PC-9 (cell line): ENCODE measurements around the gene EYA4. TPM values are rescaled to one million over a fixed set of nuclear protein-coding genes. Genes with fewer than 3 reads are reported as not detected.

Experiments
- BruUV-seq: library from RNA; stranded (reverse); fragments of 400-500 nt; replicated peaks from 2 replicates; lab custom pipeline; 2021; lab: Mats Ljungman, UMichigan
- CTCF ChIA-PET: fragments of 300-600 bp; sonication (Branson Sonifier 250); formaldehyde crosslinking; loops from one replicate; lab custom pipeline; 2022; ENCODE audit warnings: antibody characterized with exemption; lab: Charles Lee
- POLR2A ChIA-PET: fragments of 300-600 bp; sonication (Branson Sonifier 250); formaldehyde crosslinking; loops from one replicate; lab custom pipeline; 2022; ENCODE audit warnings: antibody characterized with exemption; ENCODE audit not compliant: unreplicated experiment; lab: Charles Lee
- DNase-seq, 2 experiments: peaks; one replicate each; pipeline versions ENCODE4 v3.0.0 to v3.0.0-alpha.2; 2015 to 2022; ENCODE audit warnings: mixed read lengths in 1 of 2
- H2AFZ ChIP-seq: fragments of 200-600 bp; sonication (generic); 2 replicates; pipeline ENCODE4 v1.8.1; 2017; ENCODE audit warnings: antibody characterized with exemption
- H3F3A ChIP-seq: fragments of 200-600 bp; sonication (generic); 2 replicates; pipeline ENCODE4 v1.8.1; 2017; ENCODE audit warnings: antibody characterized with exemption, mild to moderate bottlenecking, low read depth; ENCODE audit not compliant: insufficient read depth
- H3K27ac ChIP-seq: fragments of 200-600 bp; sonication (generic); 2 replicates; pipeline ENCODE4 v1.6.1; 2016; ENCODE audit warnings: mixed run types
- H3K27me3 ChIP-seq: fragments of 200-600 bp; sonication (generic); 2 replicates; pipeline ENCODE4 v1.6.1; 2016; ENCODE audit warnings: low read depth, mixed run types; ENCODE audit not compliant: insufficient read depth
- H3K36me3 ChIP-seq: fragments of 200-600 bp; sonication (generic); 2 replicates; pipeline ENCODE4 v1.6.1; 2016; ENCODE audit warnings: low read depth, mixed run types
- H3K4me1 ChIP-seq: fragments of 200-600 bp; sonication (generic); replicated peaks from 2 replicates; pipeline ENCODE4 v1.6.1; 2016; ENCODE audit warnings: mixed run types; ENCODE audit not compliant: insufficient read depth
- H3K4me2 ChIP-seq: fragments of 200-600 bp; sonication (generic); 2 replicates; pipeline ENCODE4 v1.6.1; 2017; ENCODE audit warnings: mixed run types
- H3K4me3 ChIP-seq: fragments of 200-600 bp; sonication (generic); 2 replicates; pipeline ENCODE4 v1.6.1; 2016; ENCODE audit warnings: mixed run types
- H3K79me2 ChIP-seq: fragments of 200-600 bp; sonication (generic); 2 replicates; pipeline ENCODE4 v1.6.1; 2017; ENCODE audit warnings: low read depth, mixed run types
- H3K9me2 ChIP-seq: fragments of 200-600 bp; sonication (generic); 2 replicates; pipeline ENCODE4 v1.8.1; 2017; ENCODE audit warnings: mild to moderate bottlenecking; ENCODE audit not compliant: insufficient read depth
- H3K9me3 ChIP-seq: fragments of 200-600 bp; sonication (generic); 2 replicates; pipeline ENCODE4 v1.8.1; 2016; ENCODE audit warnings: low read depth; ENCODE audit not compliant: insufficient read depth
- H4K20me1 ChIP-seq: fragments of 200-600 bp; sonication (generic); 2 replicates; pipeline ENCODE4 v1.8.1; 2017; ENCODE audit not compliant: insufficient read depth
- EZH2 ChIP-seq: fragments of 200-600 bp; sonication (generic); IDR thresholded peaks from 2 replicates; pipeline ENCODE4 v1.8.0; 2017; ENCODE audit warnings: antibody characterized with exemption, low read depth
- intact Hi-C: fragments of 100-400 bp; cut with micrococcal nuclease; formaldehyde crosslinking; loops from one replicate; pipeline ENCODE4 v1.10.0; 2022; ENCODE audit not compliant: unreplicated experiment
- total RNA-seq: library from RNA; stranded (reverse); gene quantifications from 2 replicates; pipeline ENCODE4 v1.2.3, GENCODE V29; 2021
- TF ChIP-seq, protein P1 (sequence below): fragments of 200-600 bp; sonication (generic); conservative IDR thresholded peaks from 2 replicates; pipeline ENCODE4 v1.6.1; 2017; ENCODE audit warnings: mixed run types, antibody characterized with exemption, mild to moderate bottlenecking, moderate library complexity

The EYA4 gene
- total RNA-seq, 1 experiment from 2014 or later, result 9.8 TPM

DNA sequence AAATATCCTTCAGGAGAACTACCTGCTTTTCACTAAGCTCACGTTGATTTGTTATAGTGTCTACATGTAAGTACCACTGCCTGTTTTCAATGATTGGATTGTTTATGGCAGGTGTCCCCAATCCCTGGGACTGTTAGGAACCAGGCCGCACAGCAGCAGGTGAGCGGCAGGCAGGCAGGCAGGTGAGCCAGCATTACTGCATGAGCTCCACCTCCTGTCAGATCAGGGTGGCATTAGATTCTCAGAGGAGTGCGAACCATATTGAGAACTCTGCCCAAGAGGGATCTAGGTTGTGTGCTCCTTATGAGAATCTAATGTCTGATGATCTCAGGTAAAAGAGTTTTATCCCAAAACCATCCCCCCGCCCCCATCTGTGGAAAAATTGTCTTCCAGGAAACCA is 303.3 kb downstream of the EYA4 start:
- H3K9me2 ChIP-seq, result no peaks in the 10 kb centered on the region
- H3F3A ChIP-seq, result no peaks in the 10 kb centered on the region
- BruUV-seq, result no TSS peak
- no peaks in the 10 kb centered on the region for H3K36me3 ChIP-seq
- H3K27me3 ChIP-seq, result no peaks in the 10 kb centered on the region
- ChIA-PET CTCF (interaction anchor here (0.6 kb wide), 2 partner anchors 360 to 1029 kb away, joined by 3 read pairs; no protein-coding TSS in a partner anchor), POLR2A (no interaction called here)
- H3K79me2 ChIP-seq, result no peaks in the 10 kb centered on the region
- H3K9me3 ChIP-seq, result no peaks in the 10 kb centered on the region
- TF ChIP-seq EZH2, result no peak
- TF ChIP-seq, protein P1, sequence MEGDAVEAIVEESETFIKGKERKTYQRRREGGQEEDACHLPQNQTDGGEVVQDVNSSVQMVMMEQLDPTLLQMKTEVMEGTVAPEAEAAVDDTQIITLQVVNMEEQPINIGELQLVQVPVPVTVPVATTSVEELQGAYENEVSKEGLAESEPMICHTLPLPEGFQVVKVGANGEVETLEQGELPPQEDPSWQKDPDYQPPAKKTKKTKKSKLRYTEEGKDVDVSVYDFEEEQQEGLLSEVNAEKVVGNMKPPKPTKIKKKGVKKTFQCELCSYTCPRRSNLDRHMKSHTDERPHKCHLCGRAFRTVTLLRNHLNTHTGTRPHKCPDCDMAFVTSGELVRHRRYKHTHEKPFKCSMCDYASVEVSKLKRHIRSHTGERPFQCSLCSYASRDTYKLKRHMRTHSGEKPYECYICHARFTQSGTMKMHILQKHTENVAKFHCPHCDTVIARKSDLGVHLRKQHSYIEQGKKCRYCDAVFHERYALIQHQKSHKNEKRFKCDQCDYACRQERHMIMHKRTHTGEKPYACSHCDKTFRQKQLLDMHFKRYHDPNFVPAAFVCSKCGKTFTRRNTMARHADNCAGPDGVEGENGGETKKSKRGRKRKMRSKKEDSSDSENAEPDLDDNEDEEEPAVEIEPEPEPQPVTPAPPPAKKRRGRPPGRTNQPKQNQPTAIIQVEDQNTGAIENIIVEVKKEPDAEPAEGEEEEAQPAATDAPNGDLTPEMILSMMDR, result no peak
- intact Hi-C loops, result no loop called here
- no peak overlapping the region for H3K27ac ChIP-seq
- no peak overlapping the region for H2AFZ ChIP-seq
- H3K4me3 ChIP-seq, result no peak overlapping the region
- no peaks in the 10 kb centered on the region for H4K20me1 ChIP-seq
- 0 out of 2 replicates have a peak, but pooled peaks cover 6% of the 10 kb centered on the region for H3K4me1 ChIP-seq
- no peak overlapping the region for H3K4me2 ChIP-seq
- DNase-seq, result no peak

DNA sequence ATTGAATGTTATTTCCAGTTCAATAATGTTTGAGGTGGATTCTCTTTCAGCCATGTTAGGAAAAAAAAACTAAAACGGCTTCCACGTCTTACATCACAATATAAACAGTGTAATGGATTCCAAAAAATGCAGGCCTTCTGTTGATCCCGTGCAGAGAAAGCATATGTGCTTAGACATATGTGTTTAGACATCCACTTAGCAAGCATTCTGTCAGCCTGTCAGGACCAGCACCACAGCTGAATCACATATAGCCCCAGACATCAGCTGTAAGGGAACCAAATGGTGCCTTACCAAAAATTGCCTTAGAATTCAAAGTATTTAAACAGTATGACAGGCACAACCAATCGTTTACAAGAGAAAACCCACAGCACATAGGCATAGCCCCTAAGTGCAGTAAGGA is 304.9 kb downstream of the EYA4 start:
- POLR2A ChIA-PET, result no interaction called here
- H3K4me3 ChIP-seq, result no peak overlapping the region
- CTCF ChIA-PET, result no interaction called here

GRCh38 chr6:133547136-133547535 is 306.0 kb downstream of the EYA4 start:
- DNase-seq, result no peak
- no TSS peak for BruUV-seq
- no peaks in the 10 kb centered on the region for H3K36me3 ChIP-seq
- no peaks in the 10 kb centered on the region for H4K20me1 ChIP-seq
- no peak overlapping the region for H2AFZ ChIP-seq
- H3K4me3 ChIP-seq, result no peak overlapping the region
- CTCF ChIA-PET, result no interaction called here
- no peak overlapping the region for H3K27ac ChIP-seq
- 0 out of 2 replicates have a peak, but pooled peaks cover 6% of the 10 kb centered on the region for H3K4me1 ChIP-seq
- TF ChIP-seq EZH2, result no peak
- TF ChIP-seq, protein P1, result no peak
- H3K27me3 ChIP-seq, result no peaks in the 10 kb centered on the region
- H3F3A ChIP-seq, result no peaks in the 10 kb centered on the region
- no peaks in the 10 kb centered on the region for H3K9me3 ChIP-seq
- no peak overlapping the region for H3K4me2 ChIP-seq
- POLR2A ChIA-PET, result no interaction called here
- intact Hi-C loops, result no loop called here
- no peaks in the 10 kb centered on the region for H3K79me2 ChIP-seq
- no peaks in the 10 kb centered on the region for H3K9me2 ChIP-seq

More for the DNA sequence above, 304.9 kb downstream of the EYA4 start:
- Histone ChIP-seq H3K4me2 (no peak overlapping the region), H3K9me3 (no peaks in the 10 kb centered on the region), H3F3A (no peaks in the 10 kb centered on the region), H2AFZ (0 out of 2 replicates have a peak overlapping the region, but pooled peaks have one; percentile 12), H3K36me3 (no peaks in the 10 kb centered on the region), H3K79me2 (no peaks in the 10 kb centered on the region), H4K20me1 (no peaks in the 10 kb centered on the region), H3K9me2 (no peaks in the 10 kb centered on the region), H3K27me3 (no peaks in the 10 kb centered on the region), H3K4me1 (0 out of 2 replicates have a peak, but pooled peaks cover 6% of the 10 kb centered on the region), H3K27ac (no peak overlapping the region)
- no TSS peak for BruUV-seq
- intact Hi-C loops, result no loop called here
- DNase-seq, result no peak
- TF ChIP-seq, protein P1, result no peak
- no peak for TF ChIP-seq EZH2
